Astrocyte (in vitro differentiated cells and primary cell): Measurements from ENCODE around the gene PLEKHA3.

Experiments
- CTCF ChIP-seq: IDR thresholded peaks from 2 replicates; pipeline ENCODE4 v1.5.1; 2011; ENCODE audit warnings: low read depth, mild to moderate bottlenecking, inconsistent platforms, low read length, moderate library complexity; ENCODE audit not compliant: insufficient read depth
- EZH2 ChIP-seq: IDR thresholded peaks from 2 replicates; pipeline ENCODE4 v1.6.1; 2012; ENCODE audit warnings: mild to moderate bottlenecking, low read length, inconsistent platforms; ENCODE audit not compliant: insufficient read depth

- no peak for TF ChIP-seq CTCF
- TF ChIP-seq EZH2 = no peak
These were observed 30.1 kb downstream of the PLEKHA3 start for GRCh38 chr2:178510384-178510783.
